Right renal cortex interstitium (tissue), 3 donors: ENCODE data around the gene MLPH. TPM values are rescaled to one million over a fixed set of nuclear protein-coding genes. Genes with fewer than 3 reads are reported as not detected.

Source experiments
- DNase-seq, 3 donors: peaks; one replicate each; pipeline ENCODE4 v3.0.0-alpha.2; 2013; ENCODE audit warnings: low read depth in 3 of 3, low spot score in 2 of 3
- polyA plus RNA-seq, 3 donors: library from polyadenylated mRNA; unstranded; fragments of 120-200 nt; gene quantifications; one replicate each; pipeline ENCODE4 v1.2.1, GENCODE V29; 2013; ENCODE audit not compliant: insufficient read length in 3 of 3

Gene MLPH
- polyA plus RNA-seq, 3 donors, result 1.1 to 2.6 (median 1.5) TPM

DNA sequence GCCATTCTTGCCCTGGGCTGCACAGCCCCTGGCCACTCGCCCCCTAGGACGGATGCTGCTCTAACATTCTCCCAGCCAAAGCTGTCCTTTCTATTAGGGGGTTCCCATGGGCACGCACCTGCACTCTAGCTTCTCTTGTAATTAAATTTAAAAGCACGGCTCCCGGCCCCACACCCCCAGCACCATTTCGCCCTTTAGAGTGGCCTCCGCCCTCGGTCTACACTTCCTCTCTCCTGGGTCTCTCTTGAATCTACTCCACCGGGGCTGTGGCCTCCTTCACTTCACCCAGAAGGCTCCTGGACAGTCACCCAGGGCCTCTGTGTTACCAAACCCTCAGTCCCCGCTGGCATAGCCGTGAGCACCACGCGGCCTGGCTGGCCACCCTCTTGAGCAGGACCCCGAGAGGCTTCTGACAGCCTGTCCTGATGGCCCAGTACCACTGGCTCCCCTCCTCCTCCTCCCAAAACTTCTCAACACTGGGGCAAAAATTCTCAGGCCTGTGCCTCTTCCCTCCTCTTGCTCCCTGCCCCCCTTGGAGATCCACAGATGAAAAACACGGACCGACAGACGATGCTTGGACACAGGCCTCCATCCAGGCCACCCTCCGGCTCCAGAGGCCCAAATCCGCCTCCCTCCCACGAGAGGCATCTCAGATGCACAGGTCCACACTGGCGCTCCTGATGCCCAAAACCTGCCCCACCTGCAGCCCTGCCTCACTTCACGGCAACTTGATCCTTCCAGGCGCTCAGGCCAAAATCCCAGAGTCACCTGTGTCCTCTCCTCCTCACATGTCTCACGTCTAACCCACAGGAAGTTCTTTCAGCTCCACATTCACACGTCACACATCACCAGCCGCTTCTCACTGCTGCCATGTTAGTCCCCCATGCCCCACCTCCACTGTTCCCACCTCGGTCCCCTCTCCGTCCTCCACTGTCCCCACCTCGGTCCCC is 110.4 kb downstream of the MLPH start:
- DNase-seq, result no peak

DNA sequence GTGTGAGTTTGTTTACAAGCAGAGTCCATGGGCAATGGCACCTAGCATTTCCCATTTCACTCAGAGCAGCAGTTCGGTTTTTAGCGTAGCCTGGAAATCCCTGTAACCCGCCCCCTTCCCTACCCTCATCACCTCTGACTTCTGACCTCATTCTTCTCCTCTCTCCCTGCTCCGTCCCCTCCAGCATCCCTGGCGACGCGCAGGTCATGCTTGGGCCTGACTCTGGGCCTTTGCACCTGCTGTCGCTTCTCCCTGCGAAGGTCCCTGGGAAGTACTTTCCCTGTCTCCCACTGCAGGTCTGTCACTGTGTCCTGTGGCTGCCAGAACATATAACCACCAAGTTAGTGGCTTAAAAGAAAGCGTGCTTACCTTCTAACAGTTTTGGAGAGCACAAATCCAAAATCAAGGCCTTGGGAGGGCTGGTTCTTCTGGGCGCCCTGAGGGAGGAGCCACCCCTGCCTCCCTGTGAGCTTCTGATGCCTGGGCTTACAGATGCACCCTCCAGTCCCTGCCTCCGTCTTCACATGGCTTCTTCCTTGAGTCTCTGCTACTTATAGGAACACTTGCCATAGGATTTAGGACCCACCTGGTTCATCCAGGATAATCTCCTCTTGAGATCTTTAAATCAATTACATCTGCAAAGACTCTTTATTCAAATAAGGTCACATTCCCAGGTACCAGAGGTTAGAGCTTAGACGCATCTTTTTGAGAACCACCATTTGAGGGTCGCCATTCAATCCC is 111.6 kb downstream of the MLPH start:
- DNase-seq, result no peak

DNA sequence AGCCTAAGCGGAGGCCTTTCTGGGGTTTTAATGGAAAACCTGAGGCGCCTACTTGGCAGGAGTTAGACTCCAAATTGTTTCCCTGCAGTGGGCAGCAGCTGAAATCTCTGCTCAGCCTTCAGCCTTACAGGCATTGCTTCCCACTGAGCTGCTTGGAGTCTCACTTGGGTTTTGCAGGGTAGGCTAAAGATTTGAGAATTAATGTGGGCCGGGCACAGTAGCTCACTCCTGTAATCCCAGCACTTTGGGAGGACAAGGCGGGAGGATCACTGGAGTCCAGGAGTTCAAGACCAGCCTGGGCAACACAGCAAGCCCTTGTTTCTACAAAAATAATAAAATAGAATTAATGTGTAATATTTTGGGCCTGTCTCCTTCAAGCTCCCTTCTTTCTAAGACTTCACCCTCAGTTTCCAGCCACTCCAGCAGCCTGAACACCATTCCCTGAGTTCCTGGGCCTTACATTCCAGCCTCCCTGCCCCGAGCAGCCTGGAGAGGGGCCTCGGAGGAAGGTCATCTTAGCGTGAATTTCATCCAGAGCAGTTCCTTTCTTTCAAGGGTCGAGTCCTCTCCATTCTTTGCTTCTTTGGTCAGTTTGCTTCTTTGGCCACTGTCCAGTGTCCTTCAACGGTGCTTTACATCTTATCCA is 112.5 kb downstream of the MLPH start:
- DNase-seq, result no peak

DNA sequence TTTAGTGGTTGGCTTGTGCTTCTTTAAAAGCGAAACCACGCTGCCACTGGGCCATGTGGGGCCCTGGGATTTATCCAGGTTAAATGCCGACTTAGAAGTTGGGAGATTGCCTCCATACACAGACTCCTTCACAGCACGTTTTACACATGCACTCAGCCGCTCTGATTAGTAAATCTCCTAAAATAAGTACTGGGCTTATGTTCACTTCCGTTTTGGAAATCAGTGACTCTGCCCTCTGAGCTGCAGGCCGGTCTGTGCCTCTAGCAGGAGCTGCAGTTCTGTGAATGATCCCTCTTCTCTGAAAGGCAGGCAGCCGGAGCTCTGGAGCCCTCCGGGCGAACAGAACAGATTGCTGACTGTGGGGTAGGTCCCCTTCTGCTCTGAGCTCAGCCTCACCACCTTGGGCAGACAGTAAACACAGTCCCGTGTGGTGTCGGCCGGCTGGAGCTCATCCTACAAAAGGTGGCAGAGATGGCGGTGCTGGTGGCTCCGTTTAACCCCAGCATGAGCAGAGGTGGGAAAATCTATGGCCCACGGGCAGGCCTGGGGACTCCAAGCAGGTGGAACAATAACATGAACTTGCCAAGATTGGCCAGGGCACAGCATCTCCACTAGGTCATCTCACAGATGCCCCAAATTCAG is 113.3 kb downstream of the MLPH start:
- DNase-seq, result peak in 1 of 3 donors; percentile 36

DNA sequence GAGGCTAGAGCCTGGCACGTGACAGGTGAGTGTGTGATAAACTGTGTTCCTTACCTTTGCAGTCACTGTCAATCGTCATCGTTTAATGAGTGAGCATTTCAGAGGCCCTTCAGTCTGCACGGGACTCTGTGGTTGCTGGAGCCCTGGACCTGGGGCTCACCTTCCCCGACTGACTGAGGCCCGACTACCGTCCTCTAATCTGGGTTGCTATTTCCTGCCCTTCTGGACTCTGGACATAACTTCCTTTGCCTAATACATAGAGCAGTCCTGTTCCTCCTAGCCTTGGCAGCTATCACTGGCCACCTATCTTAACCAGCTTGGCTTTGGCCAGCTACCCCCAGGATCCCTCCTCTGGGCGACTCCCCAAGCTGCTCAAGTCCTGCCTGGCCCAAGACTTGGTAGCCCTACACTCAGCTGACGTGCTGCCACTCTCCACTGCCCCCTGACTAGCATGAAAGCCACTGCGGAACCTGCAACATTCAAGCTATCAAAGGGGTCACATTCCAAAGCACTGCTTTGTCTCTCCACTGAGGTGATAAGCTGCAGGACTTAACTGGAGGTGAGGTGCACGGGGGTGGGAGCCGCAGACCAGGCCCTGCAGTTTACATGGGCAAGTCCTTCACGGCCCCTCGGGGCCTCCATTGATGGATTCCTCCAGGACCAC is 114.5 kb downstream of the MLPH start:
- DNase-seq, result no peak

DNA sequence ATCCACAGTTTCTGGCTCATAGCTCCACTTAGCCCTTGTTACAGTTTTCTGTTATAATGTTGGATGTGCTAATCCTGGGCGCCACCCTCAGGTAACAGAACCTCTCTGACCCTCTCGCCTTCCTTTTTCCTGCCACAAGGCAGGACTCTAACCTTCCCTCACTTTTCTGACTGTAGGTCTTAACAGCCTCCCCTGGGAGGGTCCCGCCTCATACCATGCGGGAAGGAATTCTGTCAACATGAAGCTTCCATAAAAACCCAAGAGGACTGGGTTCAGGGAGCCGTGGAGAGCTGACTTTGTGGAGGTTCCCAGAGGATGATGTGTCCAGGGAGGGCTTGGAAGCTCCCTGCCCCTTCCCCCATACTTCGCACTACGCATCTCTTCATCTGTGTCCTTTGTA is 115.4 kb downstream of the MLPH start:
- no peak for DNase-seq

DNA sequence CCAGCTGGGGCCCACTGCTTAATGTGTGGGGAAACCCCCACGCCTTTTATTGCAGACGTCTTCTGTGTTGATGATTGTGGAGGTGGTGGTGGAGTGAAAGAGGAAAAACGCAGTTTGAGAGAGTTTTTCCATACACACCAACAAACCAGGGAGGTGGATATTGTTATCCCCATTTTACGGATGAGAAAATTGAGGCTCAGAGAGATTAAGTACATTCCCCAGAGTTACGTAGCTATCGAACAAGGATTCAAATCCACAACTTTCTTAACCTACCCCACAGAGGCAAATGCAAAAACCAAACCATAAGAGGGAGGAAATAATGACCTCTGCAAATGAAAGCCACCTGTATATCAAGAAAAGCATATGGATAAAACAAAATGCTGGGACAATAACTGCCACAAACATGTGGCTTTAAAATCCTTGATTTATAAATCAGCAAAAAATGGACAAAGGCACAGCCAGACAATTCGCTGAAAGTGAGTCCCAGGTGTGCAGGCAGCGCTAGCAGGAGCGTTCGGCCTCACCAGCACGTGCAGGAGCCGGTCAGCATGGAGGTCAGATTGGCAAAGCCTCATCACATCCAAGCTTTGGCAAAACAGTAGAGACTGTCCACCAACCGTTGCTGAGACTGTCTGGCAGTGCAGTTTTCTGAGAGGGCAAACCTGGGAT is 116.1 kb downstream of the MLPH start:
- no peak for DNase-seq

DNA sequence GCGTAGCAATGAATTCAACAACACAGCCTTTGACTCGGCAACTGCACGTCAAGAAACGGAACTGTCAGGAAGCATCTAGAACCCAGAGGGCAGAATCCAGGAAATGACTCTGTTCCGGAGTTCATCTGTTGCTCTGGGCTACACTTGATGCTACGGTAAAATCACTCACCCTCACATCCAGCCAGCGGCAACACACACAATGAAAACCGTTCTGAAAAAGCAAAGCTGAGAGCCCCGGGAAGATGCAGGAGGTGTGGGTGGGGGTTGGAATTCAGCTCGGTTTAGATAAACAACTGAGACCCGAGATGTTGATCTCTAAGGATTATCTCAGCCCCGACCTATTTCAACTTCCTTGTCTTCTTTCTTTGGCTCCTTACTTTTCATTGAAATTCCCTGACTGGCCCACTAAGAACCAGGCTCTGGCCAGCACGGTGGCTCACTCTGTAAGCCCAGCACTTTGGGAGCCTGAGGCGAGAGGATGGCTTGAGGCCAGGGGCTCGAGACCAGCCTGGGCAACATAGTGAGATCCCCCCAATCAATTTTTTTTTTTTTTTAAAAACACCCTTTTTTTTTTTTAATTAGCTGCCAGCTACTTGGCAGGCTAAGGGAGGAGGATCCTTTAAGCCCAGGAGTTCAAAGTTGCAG is 116.8 kb downstream of the MLPH start:
- no peak for DNase-seq

DNA sequence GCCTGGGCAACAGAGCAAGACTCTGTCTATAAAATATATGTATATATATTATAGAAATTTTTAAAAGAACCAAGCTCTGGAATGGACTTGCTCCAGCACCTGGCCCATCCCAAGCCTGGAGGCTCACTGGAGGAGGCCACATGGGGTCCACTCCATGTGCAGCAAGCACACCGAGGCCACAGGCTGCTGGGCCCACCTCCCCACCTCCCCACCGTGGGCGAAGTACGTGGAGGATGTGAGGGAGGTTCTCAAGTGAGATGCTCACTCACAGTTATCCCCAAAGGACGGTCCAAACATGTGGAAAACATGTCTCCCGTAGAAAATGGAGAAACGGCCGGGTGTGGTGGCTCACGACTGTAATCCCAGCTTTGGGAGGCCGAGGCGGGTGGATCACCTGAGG is 117.3 kb downstream of the MLPH start:
- no peak for DNase-seq

Other genes with a start within 250 kb of the MLPH start
- 100 to 1,000 TPM; 223 to 239 (median 227) TPM for gene COL6A3, start 73.1 kb upstream of the MLPH start, polyA plus RNA-seq
- gene PRLH, start 79.3 kb downstream of the MLPH start, polyA plus RNA-seq, result not detected
- gene RAB17, start 103.5 kb downstream of the MLPH start, polyA plus RNA-seq, result 10 to 100 TPM; 10.4 to 14.9 (median 13.1) TPM
- 10 to 100 TPM; 90.4 to 97.6 (median 93.6) TPM for gene LRRFIP1, start 140.3 kb downstream of the MLPH start, polyA plus RNA-seq